ENCODE measurements around the gene GYS1.
"Not testable (repeated sequence)": the region's sequence is repeated elsewhere in the genome, so short reads cannot be mapped to it uniquely, and the experiment has no call there.

Gene GYS1

GRCh38 chr19:48938256-48938655 lies 54.9 kb downstream of the GYS1 start:
- no peak for DNase-seq (ENCODE audit: low read depth)

GRCh38 chr19:48935864-48936263 lies 57.2 kb downstream of the GYS1 start:
- DNase-seq (ENCODE audit: low read depth), result no peak

- no peak for DNase-seq (ENCODE audit: low read depth)
These were observed 58.3 kb downstream of the GYS1 start for GRCh38 chr19:48934837-48935236.

DNA sequence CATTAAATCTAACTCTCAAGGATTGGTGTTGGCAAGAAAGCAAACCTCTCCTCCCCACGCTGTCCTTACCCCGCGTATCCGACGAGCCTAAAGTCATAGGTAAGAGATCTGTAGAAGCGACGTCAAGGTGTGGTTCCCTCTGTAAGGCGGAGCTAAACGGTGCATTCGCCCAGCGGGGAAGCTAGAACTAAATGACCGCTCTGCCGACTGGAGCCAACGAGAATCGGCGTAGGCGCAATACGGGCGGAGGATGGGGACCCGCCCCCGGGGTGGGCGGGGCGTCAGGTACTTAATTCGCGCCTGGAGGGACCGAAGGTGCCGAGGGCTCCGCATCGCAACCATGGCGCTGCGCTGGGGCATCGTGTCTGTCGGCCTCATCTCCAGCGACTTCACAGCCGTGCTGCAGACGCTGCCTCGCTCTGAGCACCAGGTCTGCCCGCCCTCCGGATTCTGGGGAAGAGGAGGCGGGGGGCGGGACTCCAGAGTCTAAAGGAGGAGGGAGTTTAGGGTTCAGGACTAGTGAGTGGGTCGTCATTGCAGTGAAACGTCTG lies 59.7 kb downstream of the GYS1 start, which contains the start of gene DHDH:
Gene DHDH, plus strand, starts transcription at position 318 of the 551 bp plus-strand sequence. Its CDS starts 23 bp downstream, at position 341.
- DNase-seq (ENCODE audit: low read depth), result no peak

DNA sequence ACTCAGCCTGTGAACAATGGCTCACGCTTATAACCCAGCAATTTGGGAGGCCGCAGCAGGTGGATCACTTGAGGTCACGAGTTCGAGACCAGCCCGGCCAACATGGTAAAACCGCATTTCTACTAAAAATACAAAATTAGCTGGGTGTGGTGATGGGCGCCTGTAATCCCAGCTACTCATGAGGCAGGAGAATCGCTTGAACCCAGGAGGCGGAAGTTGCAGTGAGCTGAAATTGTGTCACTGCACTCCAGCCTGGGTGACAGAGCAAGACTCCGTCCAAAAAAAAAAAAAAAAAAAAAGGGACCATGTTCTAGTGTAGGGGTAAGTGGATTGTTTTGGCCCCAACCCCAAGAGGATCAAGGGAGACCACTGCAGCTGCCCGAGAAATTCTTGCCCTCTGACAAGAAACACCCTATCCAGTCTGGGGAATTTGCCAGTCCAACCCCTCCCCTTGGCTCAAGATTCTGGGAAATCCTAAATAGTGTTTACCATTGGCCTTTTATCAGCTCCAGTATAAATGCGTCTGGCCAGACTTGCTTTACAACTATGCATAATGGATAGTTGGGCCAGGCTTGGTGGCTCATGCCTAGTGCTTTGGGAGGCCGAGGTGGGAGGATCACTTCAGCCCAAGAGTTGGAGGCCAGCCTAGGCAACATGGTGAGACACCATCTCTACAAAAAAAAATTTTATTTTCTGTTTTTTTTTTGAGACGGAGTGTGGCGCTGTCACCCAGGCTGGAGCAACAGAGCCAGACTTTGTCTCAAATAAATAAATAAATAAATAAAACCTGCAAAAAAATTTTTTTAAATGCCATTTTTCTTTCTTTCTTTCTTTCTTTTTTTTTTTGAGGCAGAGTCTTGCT lies 64.7 kb downstream of the GYS1 start:
- DNase-seq (ENCODE audit: low read depth), result peak; percentile 30

GRCh38 chr19:48927692-48928091 lies 65.4 kb downstream of the GYS1 start:
- DNase-seq (ENCODE audit: low read depth), result not testable (repeated sequence)

GRCh38 chr19:48926909-48927308 lies 66.2 kb downstream of the GYS1 start:
- DNase-seq (ENCODE audit: low read depth), result peak; percentile 87

GRCh38 chr19:48925890-48926289 lies 67.2 kb downstream of the GYS1 start:
- DNase-seq (ENCODE audit: low read depth), result not testable (repeated sequence)

GRCh38 chr19:48925240-48925843 lies 67.8 kb downstream of the GYS1 start:
- peak; percentile 29 for DNase-seq (ENCODE audit: low read depth)

DNA sequence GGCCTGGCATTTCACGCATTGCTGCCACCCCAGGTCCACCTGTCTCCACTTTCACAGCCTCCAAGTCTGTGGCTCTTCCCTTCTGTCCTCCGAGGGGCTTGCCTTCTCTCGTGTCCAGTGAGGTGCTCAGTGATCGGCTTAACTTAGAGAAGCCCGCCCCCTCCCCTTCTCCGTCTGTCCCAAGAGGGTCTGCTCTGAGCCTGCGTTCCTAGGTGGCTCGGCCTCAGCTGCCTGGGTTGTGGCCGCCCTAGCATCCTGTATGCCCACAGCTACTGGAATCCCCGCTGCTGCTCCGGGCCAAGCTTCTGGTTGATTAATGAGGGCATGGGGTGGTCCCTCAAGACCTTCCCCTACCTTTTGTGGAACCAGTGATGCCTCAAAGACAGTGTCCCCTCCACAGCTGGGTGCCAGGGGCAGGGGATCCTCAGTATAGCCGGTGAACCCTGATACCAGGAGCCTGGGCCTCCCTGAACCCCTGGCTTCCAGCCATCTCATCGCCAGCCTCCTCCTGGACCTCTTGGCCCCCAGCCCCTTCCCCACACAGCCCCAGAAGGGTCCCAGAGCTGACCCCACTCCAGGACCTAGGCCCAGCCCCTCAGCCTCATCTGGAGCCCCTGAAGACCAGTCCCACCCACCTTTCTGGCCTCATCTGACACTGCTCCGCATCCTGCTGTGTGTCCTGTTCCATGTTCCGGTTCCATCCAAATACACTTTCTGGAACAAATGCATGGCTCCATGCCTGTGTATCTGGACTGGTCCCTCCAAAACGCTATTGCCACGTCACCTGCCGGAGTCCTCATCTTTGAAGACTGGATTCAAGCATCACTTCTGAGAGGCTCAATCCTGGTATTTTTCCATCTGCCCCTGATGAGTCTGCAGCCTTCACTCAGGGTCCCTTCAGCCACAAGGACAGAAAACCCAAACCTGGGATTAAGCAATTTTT lies 70.3 kb downstream of the GYS1 start:
- DNase-seq (ENCODE audit: low read depth), result no peak

GRCh38 chr19:48921721-48922500 lies 71.2 kb downstream of the GYS1 start:
- DNase-seq (ENCODE audit: low read depth), result no peak

DNA sequence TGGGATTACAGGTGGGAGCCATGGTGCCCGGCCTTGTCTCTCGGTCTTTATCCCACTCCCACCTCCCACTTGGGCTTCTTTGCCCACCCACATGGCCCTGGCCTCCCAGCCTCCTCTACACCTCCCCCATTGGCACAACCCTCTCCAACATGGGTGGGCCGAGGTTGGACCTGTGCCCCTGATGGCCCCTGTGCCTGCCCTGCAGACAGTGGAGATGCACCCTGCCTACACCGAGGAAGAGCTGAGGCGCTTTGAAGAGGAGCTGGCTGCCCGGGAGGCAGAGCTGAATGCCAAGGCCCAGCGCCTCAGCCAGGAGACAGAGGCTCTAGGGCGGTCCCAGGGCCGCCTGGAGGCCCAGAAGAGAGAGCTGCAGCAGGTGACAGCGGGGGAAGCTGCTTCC lies 72.2 kb downstream of the GYS1 start:
- DNase-seq (ENCODE audit: low read depth), result no peak

DNA sequence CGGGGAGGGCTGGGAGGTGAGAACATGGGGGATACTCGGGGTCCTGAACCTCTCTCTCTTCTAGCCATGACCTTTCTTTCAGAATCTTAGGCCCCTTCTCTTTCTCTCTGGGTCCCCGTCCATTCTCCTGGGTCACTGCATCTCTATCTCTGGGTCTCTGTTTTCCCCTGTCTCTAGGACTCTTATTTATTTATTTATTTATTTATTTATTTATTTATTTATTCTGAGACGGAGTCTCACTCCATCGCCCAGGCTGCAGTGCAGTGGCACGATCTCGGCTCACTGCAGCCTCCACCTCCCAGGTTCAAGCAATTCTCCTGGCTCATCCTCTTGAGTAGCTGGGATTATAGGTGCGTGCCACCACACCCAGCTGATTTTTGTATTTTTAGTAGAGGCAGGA lies 73.8 kb downstream of the GYS1 start:
- not testable (repeated sequence) for DNase-seq (ENCODE audit: low read depth)

DNA sequence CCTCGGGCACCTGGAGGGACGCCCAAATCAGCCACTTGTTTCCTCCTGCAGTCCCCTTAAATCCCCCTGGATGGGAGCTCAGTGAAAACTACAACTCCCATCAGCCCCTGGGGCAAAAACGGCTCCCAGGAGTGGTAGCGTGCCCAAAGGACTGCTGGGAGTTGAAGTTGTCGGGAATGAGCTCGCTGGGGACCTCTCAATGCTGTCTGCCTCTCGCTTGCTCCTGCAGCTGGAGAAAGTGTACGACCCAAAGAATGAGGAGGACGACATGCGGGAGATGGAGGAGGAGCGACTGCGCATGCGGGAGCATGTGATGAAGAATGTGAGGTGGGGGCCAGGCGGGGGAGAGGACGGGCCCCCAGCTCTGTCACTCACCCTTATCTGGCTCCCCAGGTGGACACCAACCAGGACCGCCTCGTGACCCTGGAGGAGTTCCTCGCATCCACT lies 74.3 kb downstream of the GYS1 start:
- no peak for DNase-seq (ENCODE audit: low read depth)
